ENCODE measurements around the gene SURF4. TPM values are rescaled to one million over a fixed set of nuclear protein-coding genes. Genes with fewer than 3 reads are reported as not detected.
"Not testable (repeated sequence)": the region's sequence is repeated elsewhere in the genome, so short reads cannot be mapped to it uniquely, and the experiment has no call there.

The SURF4 gene
- total RNA-seq, 2 donors from 2014 or later: 185 to 204 TPM

DNA sequence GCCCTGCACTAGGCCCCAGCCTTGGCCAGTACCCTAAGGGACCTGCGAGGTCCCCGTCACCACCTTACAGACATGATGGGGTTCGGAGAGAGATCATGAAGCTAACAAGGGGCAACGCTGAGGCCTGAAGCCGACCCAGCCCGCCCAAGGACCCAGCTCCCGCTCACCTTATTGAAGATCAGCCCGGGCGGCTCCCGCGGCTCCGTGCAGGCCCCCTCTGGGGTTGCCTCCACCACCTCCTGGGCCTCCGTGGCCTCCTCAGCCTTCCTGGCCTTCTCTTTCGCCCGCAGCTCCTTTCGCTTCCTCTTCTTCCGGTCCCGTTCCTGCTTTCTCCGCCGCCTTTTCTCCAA, 43.5 kb downstream of the SURF4 start:
- no peak for DNase-seq (ENCODE audit: low spot score)
- peaks cover 19 to 20% of the 10 kb centered on the region in 2 donors for H3K36me3 ChIP-seq
- H3K4me1 ChIP-seq (replicated peaks): peaks cover 5% of the 10 kb centered on the region
- H3K27ac ChIP-seq: no peak overlapping the region
- intact Hi-C loops (cut with DNase I): no loop called here
- TF ChIP-seq POLR2A (IDR thresholded peaks at IDR 0.05): no peak
- no peak for TF ChIP-seq POLR2AphosphoS5 (IDR thresholded peaks at IDR 0.05)
- TF ChIP-seq, protein P1, sequence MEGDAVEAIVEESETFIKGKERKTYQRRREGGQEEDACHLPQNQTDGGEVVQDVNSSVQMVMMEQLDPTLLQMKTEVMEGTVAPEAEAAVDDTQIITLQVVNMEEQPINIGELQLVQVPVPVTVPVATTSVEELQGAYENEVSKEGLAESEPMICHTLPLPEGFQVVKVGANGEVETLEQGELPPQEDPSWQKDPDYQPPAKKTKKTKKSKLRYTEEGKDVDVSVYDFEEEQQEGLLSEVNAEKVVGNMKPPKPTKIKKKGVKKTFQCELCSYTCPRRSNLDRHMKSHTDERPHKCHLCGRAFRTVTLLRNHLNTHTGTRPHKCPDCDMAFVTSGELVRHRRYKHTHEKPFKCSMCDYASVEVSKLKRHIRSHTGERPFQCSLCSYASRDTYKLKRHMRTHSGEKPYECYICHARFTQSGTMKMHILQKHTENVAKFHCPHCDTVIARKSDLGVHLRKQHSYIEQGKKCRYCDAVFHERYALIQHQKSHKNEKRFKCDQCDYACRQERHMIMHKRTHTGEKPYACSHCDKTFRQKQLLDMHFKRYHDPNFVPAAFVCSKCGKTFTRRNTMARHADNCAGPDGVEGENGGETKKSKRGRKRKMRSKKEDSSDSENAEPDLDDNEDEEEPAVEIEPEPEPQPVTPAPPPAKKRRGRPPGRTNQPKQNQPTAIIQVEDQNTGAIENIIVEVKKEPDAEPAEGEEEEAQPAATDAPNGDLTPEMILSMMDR (IDR thresholded peaks at IDR 0.05): no peak
- H3K4me3 ChIP-seq: no peak overlapping the region
- 88% methylated on average over 20 of the region's 20 CpGs for WGBS
- H3K9me3 ChIP-seq: no peaks in the 10 kb centered on the region
- no peaks in the 10 kb centered on the region for H3K27me3 ChIP-seq (replicated peaks; ENCODE audit: insufficient read depth)

DNA sequence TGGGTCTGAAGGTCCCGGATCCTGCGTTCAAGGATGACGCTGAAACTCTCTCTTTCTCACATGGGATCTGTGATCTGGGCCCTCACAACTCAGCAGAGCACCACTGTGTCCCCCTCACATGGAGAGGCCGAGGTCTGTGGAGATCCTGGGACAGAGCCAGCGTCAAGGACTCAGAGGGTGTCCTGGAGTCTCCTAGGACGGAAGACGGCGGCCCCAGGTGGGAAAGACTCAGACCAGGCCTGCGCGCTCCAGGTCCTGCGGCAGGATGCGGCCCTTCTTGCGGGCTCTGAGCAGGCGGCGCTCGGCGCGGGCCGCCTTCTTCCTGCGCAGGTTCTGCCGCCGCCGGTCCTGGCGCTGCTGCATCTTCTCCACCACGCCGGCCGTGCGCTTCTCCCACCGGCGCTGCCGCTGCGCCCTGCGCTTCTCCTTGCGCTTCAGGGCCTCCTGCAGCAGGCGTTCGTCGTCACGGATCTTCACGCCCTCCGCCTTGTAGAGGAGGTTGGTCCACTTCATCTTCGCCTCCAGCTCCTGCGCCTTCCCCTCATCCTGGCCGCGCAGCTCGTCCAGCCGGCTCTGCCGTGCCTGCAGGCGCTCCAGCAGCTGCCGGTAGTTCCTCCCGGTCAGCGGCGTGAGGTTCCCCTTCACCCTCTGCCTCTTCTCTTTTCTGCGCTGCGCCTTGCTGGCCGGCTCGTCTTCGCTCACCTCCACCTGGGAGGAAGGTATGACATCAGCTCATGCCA, 44.0 kb downstream of the SURF4 start:
- intact Hi-C loops (cut with DNase I): no loop called here
- Histone ChIP-seq H3K4me1 (replicated peaks) (peaks cover 5% of the 10 kb centered on the region), H3K27ac (no peak overlapping the region), H3K4me3 (no peak overlapping the region), H3K9me3 (no peaks in the 10 kb centered on the region), H3K36me3 (peaks cover 19 to 20% of the 10 kb centered on the region in 2 donors), H3K27me3 (replicated peaks; ENCODE audit: insufficient read depth) (no peaks in the 10 kb centered on the region)
- 93% methylated on average over 57 of the region's 57 CpGs for WGBS
- DNase-seq (ENCODE audit: low spot score): no peak
- TF ChIP-seq, protein P1 (IDR thresholded peaks at IDR 0.05): no peak
- TF ChIP-seq POLR2AphosphoS5 (IDR thresholded peaks at IDR 0.05) (no peak), POLR2A (IDR thresholded peaks at IDR 0.05) (no peak)

DNA sequence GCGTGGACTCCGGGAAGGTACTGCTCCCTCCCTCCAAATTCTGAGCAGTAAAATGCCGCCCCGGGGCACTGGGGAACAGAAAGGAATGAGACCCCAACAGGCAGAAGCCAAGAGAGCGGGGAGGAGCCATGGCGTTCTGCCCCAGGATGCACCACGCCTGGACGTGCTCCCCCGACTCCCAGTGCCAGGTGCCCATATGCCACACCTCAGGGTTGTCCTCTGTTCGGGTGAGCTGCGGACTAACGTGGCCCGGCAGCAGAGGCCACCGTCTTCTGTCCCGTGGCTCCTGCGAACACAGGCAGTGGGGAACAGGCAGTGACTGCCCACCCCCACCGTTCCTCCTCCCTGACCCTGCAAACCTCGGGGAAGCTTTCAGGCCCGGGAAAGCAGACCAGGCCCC, 44.6 kb downstream of the SURF4 start:
- H3K9me3 ChIP-seq: no peaks in the 10 kb centered on the region
- 78% methylated on average over 19 of the region's 19 CpGs for WGBS
- intact Hi-C loops (cut with DNase I): no loop called here
- no peak overlapping the region for H3K27ac ChIP-seq
- TF ChIP-seq POLR2AphosphoS5 (IDR thresholded peaks at IDR 0.05): no peak
- peaks cover 5% of the 10 kb centered on the region for H3K4me1 ChIP-seq (replicated peaks)
- no peaks in the 10 kb centered on the region for H3K27me3 ChIP-seq (replicated peaks; ENCODE audit: insufficient read depth)
- H3K4me3 ChIP-seq: no peak overlapping the region
- no peak for DNase-seq (ENCODE audit: low spot score)
- H3K36me3 ChIP-seq: peaks cover 19 to 20% of the 10 kb centered on the region in 2 donors

DNA sequence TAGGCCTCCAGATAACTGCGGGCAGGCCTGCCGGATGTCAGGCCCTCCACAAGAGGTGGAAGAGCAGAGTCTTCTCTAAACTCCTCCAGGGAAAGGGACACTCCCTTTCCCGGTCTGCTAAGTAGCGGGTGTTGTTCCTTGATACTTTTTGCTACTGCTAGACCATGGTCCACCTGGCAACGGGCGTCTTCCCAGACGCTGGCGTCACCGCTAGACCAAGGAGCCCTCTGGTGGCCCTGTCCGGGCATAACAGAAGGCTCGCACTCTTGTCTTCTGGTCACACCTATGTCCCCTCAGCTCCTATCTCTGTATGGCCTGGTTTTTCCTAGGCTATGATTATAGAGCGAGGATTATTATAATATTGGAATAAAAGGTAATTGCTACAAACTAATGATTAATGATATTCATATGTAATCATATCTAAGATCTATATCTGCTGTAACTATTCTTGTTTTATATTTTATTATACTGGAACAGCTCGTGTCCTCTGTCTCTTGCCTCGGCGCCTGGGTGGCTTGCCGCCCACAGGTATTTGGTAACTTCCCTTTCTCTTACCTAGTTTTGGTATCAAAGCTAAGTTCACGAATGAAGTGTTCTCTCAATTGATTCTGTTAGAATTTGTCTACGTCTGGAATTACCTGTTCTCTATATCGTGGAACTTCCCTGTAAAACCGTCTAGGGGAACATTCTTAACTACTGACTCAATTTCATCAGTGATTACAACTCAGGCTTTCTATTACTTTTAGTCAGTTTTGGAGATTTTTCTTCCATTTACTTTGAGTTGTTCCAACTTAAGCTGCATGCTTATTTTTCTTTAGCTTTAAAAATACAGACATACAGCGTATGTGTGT, 46.3 kb downstream of the SURF4 start:
- H3K27ac ChIP-seq; H3K27me3 ChIP-seq (replicated peaks; ENCODE audit: insufficient read depth); H3K4me1 ChIP-seq (replicated peaks); H3K9me3 ChIP-seq; H3K4me3 ChIP-seq; DNase-seq (ENCODE audit: low spot score): not testable (repeated sequence)
- peaks cover 19 to 20% of the 10 kb centered on the region in 2 donors for H3K36me3 ChIP-seq
- 52% methylated on average over 21 of the region's 21 CpGs for WGBS
- TF ChIP-seq, protein P1 (IDR thresholded peaks at IDR 0.05): peak; percentile 16 to 81 (median 48)
- intact Hi-C loops (cut with DNase I): loop anchor here (5.0 kb wide), 1 partner anchor 147 kb away; no protein-coding TSS in a partner anchor

DNA sequence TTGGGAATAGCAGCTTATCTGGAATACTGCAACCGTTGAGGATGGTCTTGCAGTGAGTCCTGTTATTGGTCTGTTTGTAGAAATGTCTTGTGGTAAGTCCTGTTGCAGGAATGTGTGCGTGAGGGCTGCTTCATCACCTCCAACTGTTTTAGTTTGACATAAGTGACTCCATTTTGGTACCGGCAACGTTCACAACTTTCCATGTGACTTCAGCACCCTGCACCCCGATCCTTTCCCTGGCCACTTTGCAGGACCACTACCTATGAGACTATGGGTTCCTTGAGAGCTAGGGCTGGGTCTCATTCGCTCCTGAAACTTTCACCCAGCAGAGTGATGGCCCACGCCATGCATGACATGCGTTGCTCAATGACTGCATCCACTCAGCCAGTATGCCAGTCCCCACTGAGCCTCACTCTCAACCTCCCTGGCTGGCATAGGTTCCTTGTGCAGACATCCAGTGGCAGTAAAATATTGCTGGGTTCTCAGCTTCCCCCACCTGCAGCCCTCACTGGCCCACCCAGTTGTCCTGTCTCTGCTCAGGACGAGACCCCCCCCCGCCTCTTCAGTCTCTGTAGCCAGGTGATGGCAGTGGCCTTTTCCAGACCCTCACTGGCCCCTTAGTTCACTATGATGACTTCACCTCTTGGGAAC, 47.9 kb downstream of the SURF4 start:
- Histone ChIP-seq H3K36me3 (peaks cover 7 to 19% of the 10 kb centered on the region in 2 donors), H3K27ac (no peak overlapping the region)
- DNase-seq (ENCODE audit: low spot score): no peak

DNA sequence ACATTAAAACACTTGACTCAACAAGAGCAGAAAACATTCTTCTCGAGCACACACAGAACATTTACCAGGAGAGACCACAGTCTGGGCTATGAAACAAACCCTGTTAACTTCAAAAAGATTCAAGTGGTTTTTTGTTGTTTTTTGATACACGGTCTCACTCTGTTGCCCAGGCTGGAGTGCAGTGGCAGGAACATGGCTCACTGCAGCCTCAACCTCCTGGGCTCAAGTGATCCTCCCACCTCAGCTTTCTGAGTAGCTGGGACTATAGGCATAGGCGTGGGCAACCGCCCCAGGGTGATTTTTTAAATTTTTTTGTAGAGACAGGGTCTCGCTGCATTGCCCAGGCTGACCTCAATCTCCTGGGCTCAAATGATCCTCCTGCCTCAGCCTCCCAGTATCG, 48.8 kb downstream of the SURF4 start:
- intact Hi-C loops (cut with DNase I): loop anchor here (5.0 kb wide), 1 partner anchor 145 kb away; no protein-coding TSS in a partner anchor
- H3K27ac ChIP-seq: not testable (repeated sequence)
- 90% methylated on average over 6 of the region's 6 CpGs for WGBS

More for the DNA sequence above, 47.9 kb downstream of the SURF4 start:
- Histone ChIP-seq H3K27me3 (replicated peaks; ENCODE audit: insufficient read depth) (no peaks in the 10 kb centered on the region), H3K4me3 (no peak overlapping the region), H3K4me1 (replicated peaks) (no peaks in the 10 kb centered on the region), H3K9me3 (no peaks in the 10 kb centered on the region)
- intact Hi-C loops (cut with DNase I): loop anchor here (5.0 kb wide), 1 partner anchor 146 kb away; no protein-coding TSS in a partner anchor
- TF ChIP-seq, protein P1 (IDR thresholded peaks at IDR 0.05): no peak
- TF ChIP-seq POLR2A (IDR thresholded peaks at IDR 0.05) (no peak), POLR2AphosphoS5 (IDR thresholded peaks at IDR 0.05) (no peak)
- WGBS: 97% methylated on average over 10 of the region's 10 CpGs

More for the DNA sequence above, 48.8 kb downstream of the SURF4 start:
- not testable (repeated sequence) for H3K27me3 ChIP-seq (replicated peaks; ENCODE audit: insufficient read depth); H3K9me3 ChIP-seq; H3K4me1 ChIP-seq (replicated peaks); DNase-seq (ENCODE audit: low spot score); H3K4me3 ChIP-seq
- H3K36me3 ChIP-seq: peaks cover 3 to 10% of the 10 kb centered on the region in 2 donors

Data from prostate gland (tissue), 2 donors.